Aorta (tissue), 5 donors: ENCODE data around the gene APOLD1. TPM values are rescaled to one million over a fixed set of nuclear protein-coding genes. Genes with fewer than 3 reads are reported as not detected.
"Not testable (repeated sequence)": the region's sequence is repeated elsewhere in the genome, so short reads cannot be mapped to it uniquely, and the experiment has no call there.

ENCODE experiments used
- ATAC-seq: fragments of 200-7000 bp; cut with Tn5 transposase; one replicate; pipeline ENCODE4 v1.9.1; 2022; ENCODE audit warnings: moderate library complexity; ENCODE audit not compliant: low FRiP score
- DNase-seq, 2 donors: peaks; one replicate each; pipeline ENCODE4 v3.0.0-alpha.2; 2020
- H3K27ac ChIP-seq, 2 donors: one replicate each; pipeline ENCODE4 v1.5.1; 2013; ENCODE audit warnings: low read length in 2 of 2, mild to moderate bottlenecking in 2 of 2, moderate library complexity in 2 of 2, control low read depth in 1 of 2, inconsistent platforms in 1 of 2, low read depth in 1 of 2
- H3K27me3 ChIP-seq, 2 donors: one replicate each; pipeline ENCODE4 v1.6.1; 2013; ENCODE audit warnings: control low read depth in 1 of 2, low read length in 1 of 2, mild to moderate bottlenecking in 1 of 2, moderate library complexity in 1 of 2; ENCODE audit not compliant: insufficient read depth in 2 of 2, control insufficient read depth in 1 of 2
- H3K36me3 ChIP-seq, 2 donors: one replicate each; pipeline ENCODE4 v1.6.1; 2013; ENCODE audit warnings: control low read depth in 1 of 2, low read length in 1 of 2, mild to moderate bottlenecking in 1 of 2; ENCODE audit not compliant: insufficient read depth in 2 of 2, control insufficient read depth in 1 of 2
- H3K4me1 ChIP-seq, 2 donors: one replicate each; pipeline ENCODE4 v1.6.1; 2013; ENCODE audit warnings: low read length in 2 of 2, control low read depth in 1 of 2, mild to moderate bottlenecking in 1 of 2, moderate library complexity in 1 of 2; ENCODE audit not compliant: insufficient read depth in 2 of 2, control insufficient read depth in 1 of 2
- H3K4me3 ChIP-seq, 2 donors: one replicate each; pipeline ENCODE4 v1.5.1; 2013; ENCODE audit warnings: low read length in 2 of 2, control low read depth in 1 of 2, mild to moderate bottlenecking in 1 of 2
- H3K9me3 ChIP-seq: one replicate; pipeline ENCODE4 v1.6.1; 2013; ENCODE audit warnings: mild to moderate bottlenecking, low read length; ENCODE audit not compliant: control insufficient read depth
- whole genome bisulfite sequencing, 2 donors: extraction: QIAGEN DNeasy Blood & Tissue Kit; methylation state at CpG; one replicate each; pipeline ENCODE4 v1.1.7; 2013; 5-methylcytosine and 5-hydroxymethylcytosine counted together
- intact Hi-C, 2 donors: fragments of 100-400 bp; cut with DNase I; formaldehyde crosslinking; loops; one replicate each; pipeline versions ENCODE4 v1.14.2 to v1.15.0; 2022
- long read RNA-seq, 2 donors: library from polyadenylated mRNA; unstranded; transcript quantifications; one replicate each; pipeline ENCODE4 v2.0.0, GENCODE V29; 2020 to 2021
- polyA plus RNA-seq, 2 donors: library from polyadenylated mRNA; stranded (reverse); fragments of 200-250 nt; gene quantifications; one replicate each; pipeline ENCODE4 v1.2.3, GENCODE V29; 2013
- total RNA-seq, 2 donors: library from RNA; stranded (reverse); fragmentation: NEBNext Ultra II Directional; extraction: Animal tissue kit (Norgen Biotek cat#: 25700); gene quantifications; one replicate each; pipeline ENCODE4 v1.2.1, GENCODE V29; 2021
- donor health status: healthy with polysubstance abuse.
- donor health status: Bipolar disorder and iron deficiency.
- donor health status: DM: no; HTN: no; CAD: no.
- donor health status: DM: no; HTN: no; CAD: no.
- donor health status: DM: yes; HTN: yes; CAD: no.

APOLD1 gene, protein sequence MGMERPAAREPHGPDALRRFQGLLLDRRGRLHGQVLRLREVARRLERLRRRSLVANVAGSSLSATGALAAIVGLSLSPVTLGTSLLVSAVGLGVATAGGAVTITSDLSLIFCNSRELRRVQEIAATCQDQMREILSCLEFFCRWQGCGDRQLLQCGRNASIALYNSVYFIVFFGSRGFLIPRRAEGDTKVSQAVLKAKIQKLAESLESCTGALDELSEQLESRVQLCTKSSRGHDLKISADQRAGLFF
- total RNA-seq: 10 to 100 TPM; 20.2 to 94.0 TPM
- under 1 TPM; 0.67 to 0.75 TPM for polyA plus RNA-seq
- long read RNA-seq, donor 1, full-length matches to known transcripts: 6 of 48 reads
- long read RNA-seq, donor 1, partial matches to known transcripts: 0 of 48 reads
- long read RNA-seq, donor 1, other reads (novel, unspliced or antisense): 42 of 48 reads
- long read RNA-seq, donor 2, full-length matches to known transcripts: 5 of 13 reads
- long read RNA-seq, donor 2, partial matches to known transcripts: 0 of 13 reads
- long read RNA-seq, donor 2, other reads (novel, unspliced or antisense): 8 of 13 reads

DNA sequence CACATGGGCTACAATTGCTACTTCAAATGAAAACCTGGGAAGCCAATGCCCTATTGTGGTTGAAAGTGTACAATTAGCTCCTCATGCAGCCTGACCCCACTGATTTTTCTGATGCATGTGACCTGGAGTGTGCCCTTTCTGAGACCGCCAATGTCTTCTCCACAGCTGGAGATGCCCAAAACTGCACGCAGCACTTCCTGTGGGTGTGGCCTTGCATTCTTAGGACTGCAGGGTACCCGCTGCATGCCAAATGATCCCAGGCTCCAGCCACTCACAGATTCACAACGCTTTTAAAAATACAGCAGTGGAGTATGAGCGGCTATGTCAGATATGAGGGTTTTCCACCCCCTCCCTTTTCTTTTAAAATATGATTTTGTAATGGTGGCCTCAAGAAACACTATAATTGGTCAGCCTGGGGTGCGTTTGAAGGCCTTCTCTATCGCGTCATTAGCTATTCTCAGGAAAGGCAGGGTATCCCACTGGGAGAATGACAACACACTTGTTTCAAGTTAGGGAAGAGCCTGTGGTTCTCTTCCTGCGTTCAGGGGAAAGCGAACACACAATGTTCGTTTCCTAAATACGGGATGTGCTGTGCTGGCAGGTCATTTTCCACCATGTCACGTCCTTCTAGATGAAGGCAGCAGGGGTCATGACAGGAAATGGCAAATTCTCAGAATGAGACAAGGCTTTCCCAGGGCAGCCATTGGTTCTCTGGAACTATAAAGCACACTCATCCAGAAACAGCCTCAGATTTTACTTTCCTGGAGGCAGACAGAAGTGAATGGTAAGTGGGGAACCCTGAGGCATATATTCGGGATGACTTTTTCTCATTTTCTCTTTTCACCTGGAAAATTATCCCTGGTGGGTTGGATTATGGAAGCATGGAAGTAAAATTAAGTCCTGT, at the start of gene APOLD1:
Gene APOLD1, plus strand, starts transcription at position 749 of the 904 bp plus-strand sequence. Its CDS starts 33 bp downstream, at position 782.
- Histone ChIP-seq H3K4me3 (peak within 1 kb of the TSS in 1 of 2 donors; percentile 48), H3K36me3 (no peaks in the 10 kb centered on the region), H3K9me3 (no peaks in the 10 kb centered on the region), H3K27ac (peak within 1 kb of the TSS in 1 of 2 donors; percentile 68), H3K27me3 (no peaks in the 10 kb centered on the region), H3K4me1 (peaks cover 0 to 3% of the 10 kb centered on the region in 2 donors)
- 57 to 59% methylated on average over 14 of the region's 14 CpGs for WGBS, 2 donors
- DNase-seq (peak in 1 of 2 donors; percentile 83), ATAC-seq (peak; percentile 28)
- intact Hi-C loops: loop anchor here in 1 of 2 donors (5.0 to 10.0 kb wide), 2 partner anchors 60 to 197 kb away; no protein-coding TSS in a partner anchor

DNA sequence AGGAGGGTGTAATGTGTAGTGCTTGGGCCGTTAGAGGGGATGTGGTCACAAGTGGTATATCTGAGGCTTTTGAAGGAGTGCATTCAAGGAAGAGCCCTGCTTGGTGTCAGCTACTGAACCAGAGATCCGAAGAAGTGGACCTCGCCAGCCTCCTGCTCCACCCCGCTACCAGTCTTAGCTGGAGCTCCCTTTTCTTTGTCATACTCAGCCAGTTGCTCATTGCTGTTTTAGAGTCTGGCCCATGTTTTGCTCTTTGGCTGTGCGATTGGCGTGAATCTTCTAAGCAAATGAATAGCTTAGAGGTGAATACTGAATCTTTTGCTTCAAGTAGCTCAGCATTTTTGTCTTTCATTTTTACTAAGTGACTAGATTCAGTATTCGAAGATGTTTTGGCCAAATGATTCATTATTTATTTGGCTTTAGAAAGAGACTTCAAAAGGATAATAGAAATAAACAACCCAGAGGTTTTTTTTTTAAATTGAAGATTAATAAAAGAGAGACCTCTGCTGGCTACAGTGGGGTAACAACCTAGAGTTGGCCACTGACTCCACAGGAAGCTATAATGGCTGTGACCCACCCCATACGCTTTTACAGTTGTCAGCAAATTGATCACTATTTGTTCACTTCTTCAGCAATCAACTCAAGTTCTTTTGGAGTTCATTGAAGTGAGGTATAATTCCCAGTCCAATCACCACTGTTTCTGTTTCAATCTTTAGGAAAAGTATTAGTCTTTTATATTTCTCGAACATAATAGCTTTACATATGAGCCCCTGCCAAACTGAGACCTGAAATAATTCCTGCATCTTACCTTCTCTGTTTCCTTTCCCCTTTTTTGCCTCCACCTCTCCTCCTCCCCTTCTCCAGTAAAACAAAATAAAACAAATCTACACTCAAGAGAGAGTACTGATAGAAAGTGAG, 48.4 kb upstream of the APOLD1 start:
- 32 to 41% methylated on average over 9 of the region's 9 CpGs for WGBS, 2 donors
- H3K4me3 ChIP-seq: no peak overlapping the region
- no peak overlapping the region for H3K27ac ChIP-seq
- H3K27me3 ChIP-seq: no peaks in the 10 kb centered on the region
- no peak for DNase-seq
- no peaks in the 10 kb centered on the region for H3K9me3 ChIP-seq
- H3K36me3 ChIP-seq: no peaks in the 10 kb centered on the region
- peaks cover 0 to 3% of the 10 kb centered on the region in 2 donors for H3K4me1 ChIP-seq
- intact Hi-C loops: no loop called here
- ATAC-seq: peak; percentile 79

DNA sequence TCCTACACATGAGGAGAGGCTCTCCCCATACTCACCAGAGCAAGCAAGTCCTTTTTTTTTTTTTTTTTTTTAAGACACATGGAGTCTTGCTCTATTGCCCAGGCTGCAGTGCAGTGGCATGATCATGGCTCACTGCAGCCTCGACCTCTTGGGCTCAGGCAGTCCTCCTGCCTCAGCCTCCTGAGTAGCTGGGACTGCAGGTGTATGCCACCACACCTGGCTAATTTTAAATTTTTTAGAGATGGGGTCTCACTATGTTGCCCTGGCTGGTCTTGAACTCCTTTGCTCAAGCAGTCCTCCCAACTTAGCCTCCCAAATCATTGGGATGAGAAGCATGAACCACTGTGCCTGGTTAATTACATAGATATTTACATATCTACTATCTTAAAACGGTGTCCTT, 47.3 kb upstream of the APOLD1 start:
- H3K9me3 ChIP-seq, H3K36me3 ChIP-seq, intact Hi-C loops, H3K27me3 ChIP-seq, H3K27ac ChIP-seq, H3K4me1 ChIP-seq, ATAC-seq, H3K4me3 ChIP-seq, DNase-seq: not testable (repeated sequence)
- 86 to 92% methylated on average over 2 of the region's 2 CpGs for WGBS, 2 donors

DNA sequence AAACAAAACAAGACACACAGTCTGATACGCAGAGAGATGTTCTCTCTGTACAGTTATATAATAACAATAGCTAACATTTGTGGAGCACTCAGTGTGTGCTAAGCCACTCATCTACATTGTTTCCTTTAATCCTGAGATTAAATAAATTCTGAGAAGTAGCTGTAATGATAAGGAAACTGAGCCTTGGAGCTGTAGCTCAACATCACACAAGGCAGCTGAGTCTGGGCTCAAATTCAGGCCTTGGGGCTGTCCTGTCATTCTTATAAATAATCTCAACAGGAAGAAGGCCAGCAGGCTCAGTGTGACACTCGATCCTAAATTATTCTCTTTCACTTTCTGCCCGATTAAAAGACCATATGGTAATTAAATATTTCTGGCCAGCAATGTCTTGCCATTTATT, 43.8 kb upstream of the APOLD1 start:
- no peak for DNase-seq
- H3K4me1 ChIP-seq: no peaks in the 10 kb centered on the region
- H3K9me3 ChIP-seq: no peaks in the 10 kb centered on the region
- no peak overlapping the region for H3K27ac ChIP-seq
- no peak overlapping the region for H3K4me3 ChIP-seq
- intact Hi-C loops: no loop called here
- WGBS, 2 donors: 14 to 19% methylated on average over 3 of the region's 3 CpGs
- no peaks in the 10 kb centered on the region for H3K27me3 ChIP-seq
- ATAC-seq: no peak
- H3K36me3 ChIP-seq: no peaks in the 10 kb centered on the region

DNA sequence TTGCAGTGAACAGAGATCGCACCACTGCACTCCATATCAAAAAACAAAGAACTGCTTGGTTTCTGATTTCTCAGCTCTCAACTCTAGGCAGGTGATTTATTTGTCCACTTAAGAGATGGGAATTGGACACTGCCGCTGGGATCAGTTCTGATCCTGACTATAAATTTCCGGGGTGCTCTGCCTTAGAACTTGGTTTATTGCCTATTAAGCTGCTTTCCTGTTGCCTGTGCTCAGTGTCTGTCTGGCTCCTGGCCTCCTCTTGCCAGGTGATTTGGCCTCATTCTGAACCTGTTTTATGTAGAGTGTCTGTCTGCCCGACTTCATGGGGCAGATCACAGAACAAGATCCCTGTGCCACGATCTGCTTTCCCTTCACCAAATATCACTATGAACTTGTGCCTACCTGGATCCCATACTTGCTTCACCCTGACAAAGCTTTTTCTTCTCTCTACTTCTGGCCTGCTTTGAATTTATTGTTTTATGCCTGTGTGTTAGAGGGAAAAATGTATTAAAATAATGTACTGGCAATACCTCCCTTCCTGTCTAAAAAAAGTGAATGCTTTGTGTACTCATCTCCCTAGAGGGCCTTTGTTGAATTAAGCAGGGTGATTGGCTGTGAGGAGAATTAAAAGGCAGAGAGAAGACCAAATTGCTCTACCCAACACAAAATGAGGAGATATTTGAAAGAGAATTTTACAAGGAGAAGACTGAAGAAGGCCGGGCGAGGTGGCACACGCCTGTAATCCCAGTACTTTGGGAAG, 40.7 kb upstream of the APOLD1 start:
- Histone ChIP-seq H3K4me3 (no peak overlapping the region), H3K9me3 (no peaks in the 10 kb centered on the region), H3K27ac (no peak overlapping the region), H3K27me3 (no peaks in the 10 kb centered on the region), H3K4me1 (peaks cover 0 to 2% of the 10 kb centered on the region in 2 donors), H3K36me3 (no peaks in the 10 kb centered on the region)
- intact Hi-C loops: no loop called here
- ATAC-seq: no peak
- 86 to 91% methylated on average over 8 of the region's 8 CpGs for WGBS, 2 donors
- DNase-seq: no peak

DNA sequence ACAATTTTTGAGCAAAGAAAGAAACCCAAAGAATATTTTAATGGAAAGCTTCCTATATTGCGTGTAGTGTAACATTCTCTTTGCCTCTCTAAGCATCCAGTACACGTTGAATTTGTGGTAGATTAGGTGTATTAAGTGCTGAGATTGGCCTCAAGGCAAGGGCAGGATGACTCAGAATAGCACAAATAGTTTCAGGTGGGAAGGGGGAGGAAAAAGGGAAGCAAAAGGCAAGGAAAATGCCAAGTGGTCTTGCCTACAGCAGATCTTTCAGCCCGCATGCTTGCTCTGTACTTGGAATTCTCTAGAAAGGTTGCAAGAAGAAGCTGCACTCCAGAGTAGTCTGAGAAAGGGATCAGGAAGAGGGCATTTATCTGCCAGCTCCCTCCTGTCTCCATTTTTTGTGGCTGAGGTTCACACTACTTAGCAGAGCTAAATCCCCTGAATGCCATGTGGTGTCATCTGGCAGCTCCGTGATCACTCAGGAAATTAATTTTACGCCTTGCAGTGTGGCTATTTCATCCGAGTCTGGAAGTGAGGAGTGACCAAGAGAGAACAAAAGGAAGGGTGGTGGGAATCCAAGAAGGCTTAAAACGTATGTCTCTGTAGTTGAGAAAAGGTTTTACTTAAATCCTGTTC, 39.8 kb upstream of the APOLD1 start:
- no peak for ATAC-seq
- WGBS, 2 donors: 77 to 86% methylated on average over 7 of the region's 7 CpGs
- DNase-seq: no peak
- Histone ChIP-seq H3K9me3 (no peaks in the 10 kb centered on the region), H3K36me3 (no peaks in the 10 kb centered on the region), H3K27ac (no peak overlapping the region), H3K4me3 (no peak overlapping the region), H3K4me1 (peaks cover 0 to 2% of the 10 kb centered on the region in 2 donors), H3K27me3 (no peaks in the 10 kb centered on the region)
- intact Hi-C loops: no loop called here

DNA sequence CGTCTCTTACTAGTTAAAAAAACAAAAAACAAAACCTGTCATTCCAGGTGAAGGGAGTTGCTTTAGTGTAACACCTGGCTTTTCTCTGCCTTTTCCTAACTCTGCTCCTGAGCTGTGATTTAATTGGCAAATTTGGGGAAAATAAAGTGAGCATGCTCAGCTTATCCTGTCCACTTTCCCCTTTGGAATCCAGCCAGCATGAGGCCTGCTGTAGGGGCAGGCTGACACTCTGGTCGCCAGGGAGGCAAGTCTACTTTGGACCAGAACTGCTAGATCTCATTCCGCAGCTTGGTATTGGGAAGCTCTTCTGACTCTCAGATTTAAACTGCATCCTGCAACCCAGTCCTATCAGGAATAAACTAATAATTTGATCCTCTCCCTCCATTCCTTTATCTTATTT, 38.2 kb upstream of the APOLD1 start:
- no peaks in the 10 kb centered on the region for H3K9me3 ChIP-seq
- intact Hi-C loops: no loop called here
- H3K4me1 ChIP-seq: peaks cover 0 to 2% of the 10 kb centered on the region in 2 donors
- ATAC-seq (no peak), DNase-seq (no peak)
- peak overlapping the region in 1 of 2 donors; percentile 26 for H3K27ac ChIP-seq
- 41 to 46% methylated on average over 3 of the region's 3 CpGs for WGBS, 2 donors
- H3K4me3 ChIP-seq: no peak overlapping the region
- H3K27me3 ChIP-seq: no peaks in the 10 kb centered on the region
- H3K36me3 ChIP-seq: no peaks in the 10 kb centered on the region
